ENCODE results near the gene UHRF1.
"Not testable (repeated sequence)": the region's sequence is repeated elsewhere in the genome, so short reads cannot be mapped to it uniquely, and the experiment has no call there.

UHRF1 gene

DNA sequence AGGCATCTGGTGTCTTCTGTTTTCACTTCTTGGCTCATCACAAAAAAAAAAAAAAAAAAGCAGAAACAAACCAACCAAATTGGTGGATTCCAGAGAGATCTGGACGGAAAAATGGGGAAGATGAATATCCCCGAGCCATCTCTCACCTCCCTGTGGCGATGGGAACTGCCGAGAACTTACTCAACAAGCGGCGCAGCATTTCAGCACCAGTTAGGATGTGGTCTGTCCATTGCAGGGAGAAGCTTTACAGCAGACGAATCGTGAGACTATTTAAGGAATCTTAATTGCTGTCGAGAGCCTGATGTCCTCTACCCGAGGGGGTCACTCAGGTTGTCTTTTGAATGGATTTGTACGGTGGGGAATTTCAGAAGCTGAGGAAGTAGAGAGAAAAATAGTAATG lies 42.4 kb downstream of the UHRF1 start:
- Histone ChIP-seq H3K27me3 (ENCODE audit: insufficient read depth, low read length) (no peaks in the 10 kb centered on the region), H3K9me2 (ENCODE audit: low read depth, low read length) (no peaks in the 10 kb centered on the region), H3K27ac (ENCODE audit: low read depth, low read length, poor library complexity, severe bottlenecking) (no peak overlapping the region), H3K4me2 (ENCODE audit: low read length) (no peak overlapping the region), H3K4me1 (ENCODE audit: insufficient read depth, low read length, severe bottlenecking) (no peaks in the 10 kb centered on the region), H4K20me1 (ENCODE audit: insufficient read depth, low read length) (no peaks in the 10 kb centered on the region), H3K4me3 (ENCODE audit: low read depth, low read length, poor library complexity, severe bottlenecking) (no peak overlapping the region), H2AFZ (ENCODE audit: low read length) (no peak overlapping the region), H3F3A (ENCODE audit: insufficient read depth, low read length) (no peaks in the 10 kb centered on the region), H3K9me3 (ENCODE audit: low read length) (no peaks in the 10 kb centered on the region), H3K9ac (ENCODE audit: low read length) (no peak overlapping the region), H3K79me2 (ENCODE audit: insufficient read depth, low read length) (no peaks in the 10 kb centered on the region), H3K36me3 (ENCODE audit: insufficient read depth, low read length) (peaks cover 92% of the 10 kb centered on the region)
- no peak for TF ChIP-seq EZH2 (IDR thresholded peaks at IDR 0.05; ENCODE audit: borderline replicate concordance, low read length)
- TF ChIP-seq, protein P1, sequence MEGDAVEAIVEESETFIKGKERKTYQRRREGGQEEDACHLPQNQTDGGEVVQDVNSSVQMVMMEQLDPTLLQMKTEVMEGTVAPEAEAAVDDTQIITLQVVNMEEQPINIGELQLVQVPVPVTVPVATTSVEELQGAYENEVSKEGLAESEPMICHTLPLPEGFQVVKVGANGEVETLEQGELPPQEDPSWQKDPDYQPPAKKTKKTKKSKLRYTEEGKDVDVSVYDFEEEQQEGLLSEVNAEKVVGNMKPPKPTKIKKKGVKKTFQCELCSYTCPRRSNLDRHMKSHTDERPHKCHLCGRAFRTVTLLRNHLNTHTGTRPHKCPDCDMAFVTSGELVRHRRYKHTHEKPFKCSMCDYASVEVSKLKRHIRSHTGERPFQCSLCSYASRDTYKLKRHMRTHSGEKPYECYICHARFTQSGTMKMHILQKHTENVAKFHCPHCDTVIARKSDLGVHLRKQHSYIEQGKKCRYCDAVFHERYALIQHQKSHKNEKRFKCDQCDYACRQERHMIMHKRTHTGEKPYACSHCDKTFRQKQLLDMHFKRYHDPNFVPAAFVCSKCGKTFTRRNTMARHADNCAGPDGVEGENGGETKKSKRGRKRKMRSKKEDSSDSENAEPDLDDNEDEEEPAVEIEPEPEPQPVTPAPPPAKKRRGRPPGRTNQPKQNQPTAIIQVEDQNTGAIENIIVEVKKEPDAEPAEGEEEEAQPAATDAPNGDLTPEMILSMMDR (IDR thresholded peaks at IDR 0.05; ENCODE audit: low read length): no peak

DNA sequence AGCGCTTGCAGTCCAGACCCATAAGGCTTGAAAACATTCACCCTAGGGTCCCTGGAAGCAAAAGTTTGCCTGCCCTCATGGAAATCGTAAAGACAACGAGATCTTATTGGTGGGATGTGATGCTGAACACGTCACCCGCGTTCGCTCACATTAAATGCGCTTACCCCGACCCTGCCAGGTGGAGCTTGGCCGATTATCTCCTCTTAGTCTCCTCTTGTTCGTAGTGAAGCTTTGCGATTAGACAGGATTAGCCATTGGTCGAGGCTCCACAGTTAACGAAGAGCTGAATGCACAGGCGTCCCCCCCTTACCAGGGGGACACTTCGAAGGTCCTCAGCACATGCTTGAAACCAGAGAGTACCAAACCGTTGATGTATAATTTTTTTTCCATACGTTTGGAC lies 43.6 kb downstream of the UHRF1 start:
- Histone ChIP-seq H3K27ac (ENCODE audit: low read depth, low read length, poor library complexity, severe bottlenecking) (no peak overlapping the region), H3F3A (ENCODE audit: insufficient read depth, low read length) (no peaks in the 10 kb centered on the region), H2AFZ (ENCODE audit: low read length) (no peak overlapping the region), H3K4me2 (ENCODE audit: low read length) (no peak overlapping the region), H3K9me3 (ENCODE audit: low read length) (no peaks in the 10 kb centered on the region), H3K4me1 (ENCODE audit: insufficient read depth, low read length, severe bottlenecking) (no peaks in the 10 kb centered on the region), H3K79me2 (ENCODE audit: insufficient read depth, low read length) (no peaks in the 10 kb centered on the region), H3K9me2 (ENCODE audit: low read depth, low read length) (no peaks in the 10 kb centered on the region), H3K36me3 (ENCODE audit: insufficient read depth, low read length) (peaks cover 90% of the 10 kb centered on the region), H3K27me3 (ENCODE audit: insufficient read depth, low read length) (no peaks in the 10 kb centered on the region), H3K9ac (ENCODE audit: low read length) (no peak overlapping the region), H3K4me3 (ENCODE audit: low read depth, low read length, poor library complexity, severe bottlenecking) (no peak overlapping the region), H4K20me1 (ENCODE audit: insufficient read depth, low read length) (no peaks in the 10 kb centered on the region)
- no peak for TF ChIP-seq EZH2 (IDR thresholded peaks at IDR 0.05; ENCODE audit: borderline replicate concordance, low read length)
- TF ChIP-seq, protein P1 (IDR thresholded peaks at IDR 0.05; ENCODE audit: low read length): no peak

DNA sequence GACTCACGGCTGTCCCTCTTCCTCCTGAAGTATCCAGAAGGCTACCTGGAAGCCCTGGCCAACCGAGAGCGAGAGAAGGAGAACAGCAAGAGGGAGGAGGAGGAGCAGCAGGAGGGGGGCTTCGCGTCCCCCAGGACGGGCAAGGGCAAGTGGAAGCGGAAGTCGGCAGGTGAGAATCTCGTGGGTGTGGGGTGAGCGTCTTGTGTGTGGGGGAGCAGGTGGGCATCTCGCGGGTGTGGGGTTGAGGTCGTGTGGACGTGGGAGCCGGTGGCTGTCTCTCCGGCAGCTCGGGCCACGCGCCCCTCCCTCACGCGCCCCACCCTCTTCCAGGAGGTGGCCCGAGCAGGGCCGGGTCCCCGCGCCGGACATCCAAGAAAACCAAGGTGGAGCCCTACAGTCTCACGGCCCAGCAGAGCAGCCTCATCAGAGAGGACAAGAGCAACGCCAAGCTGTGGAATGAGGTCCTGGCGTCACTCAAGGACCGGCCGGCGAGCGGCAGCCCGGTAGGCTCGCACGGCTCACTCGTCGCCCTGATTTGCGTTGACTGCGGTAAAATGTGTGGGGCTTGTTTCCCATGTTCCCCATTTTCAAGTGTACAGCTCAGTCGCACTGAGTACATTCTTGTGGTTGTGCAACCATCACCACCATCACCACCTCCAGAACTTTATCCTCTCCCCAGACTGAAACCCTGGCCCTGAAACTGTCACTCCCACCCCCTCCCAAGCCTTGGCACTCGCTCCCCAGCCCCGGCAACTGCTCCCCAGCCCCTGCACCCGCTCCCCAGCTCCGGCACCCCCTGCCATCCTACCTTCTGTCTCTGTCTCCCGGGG lies 45.2 kb downstream of the UHRF1 start:
- H3K27me3 ChIP-seq (ENCODE audit: insufficient read depth, low read length); H3K4me2 ChIP-seq (ENCODE audit: low read length); H2AFZ ChIP-seq (ENCODE audit: low read length); H3K9ac ChIP-seq (ENCODE audit: low read length); H3K27ac ChIP-seq (ENCODE audit: low read depth, low read length, poor library complexity, severe bottlenecking); H4K20me1 ChIP-seq (ENCODE audit: insufficient read depth, low read length); H3K79me2 ChIP-seq (ENCODE audit: insufficient read depth, low read length); H3F3A ChIP-seq (ENCODE audit: insufficient read depth, low read length); H3K9me3 ChIP-seq (ENCODE audit: low read length); H3K9me2 ChIP-seq (ENCODE audit: low read depth, low read length); H3K4me3 ChIP-seq (ENCODE audit: low read depth, low read length, poor library complexity, severe bottlenecking); H3K4me1 ChIP-seq (ENCODE audit: insufficient read depth, low read length, severe bottlenecking): not testable (repeated sequence)
- peaks cover 89% of the 10 kb centered on the region for H3K36me3 ChIP-seq (ENCODE audit: insufficient read depth, low read length)

DNA sequence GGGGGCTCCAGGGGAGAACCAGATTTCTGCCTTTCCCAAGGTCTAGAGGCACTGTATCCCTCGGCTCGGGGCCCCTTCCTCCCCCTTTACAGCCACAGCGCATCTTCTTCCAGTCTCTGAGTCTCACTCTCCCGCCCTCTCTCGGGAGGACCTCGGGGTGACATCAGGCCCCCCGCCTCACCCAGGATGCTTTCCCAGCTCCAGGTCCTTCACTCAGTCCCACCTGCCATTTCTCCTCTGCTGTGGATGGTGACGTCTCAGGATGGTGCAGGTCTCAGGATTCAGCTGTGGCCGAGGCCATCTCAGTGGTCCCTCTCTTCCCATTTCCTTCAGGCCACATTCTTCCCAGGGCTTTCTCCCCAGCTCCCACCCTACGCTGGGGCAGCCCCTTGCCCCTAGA lies 46.0 kb downstream of the UHRF1 start:
- Histone ChIP-seq H3K9me3 (ENCODE audit: low read length) (no peaks in the 10 kb centered on the region), H3K36me3 (ENCODE audit: insufficient read depth, low read length) (peaks cover 92% of the 10 kb centered on the region), H3K9ac (ENCODE audit: low read length) (no peak overlapping the region), H3K4me2 (ENCODE audit: low read length) (no peak overlapping the region), H2AFZ (ENCODE audit: low read length) (no peak overlapping the region), H3K9me2 (ENCODE audit: low read depth, low read length) (no peaks in the 10 kb centered on the region), H3K27ac (ENCODE audit: low read depth, low read length, poor library complexity, severe bottlenecking) (no peak overlapping the region), H3K4me3 (ENCODE audit: low read depth, low read length, poor library complexity, severe bottlenecking) (no peak overlapping the region), H4K20me1 (ENCODE audit: insufficient read depth, low read length) (no peaks in the 10 kb centered on the region), H3K79me2 (ENCODE audit: insufficient read depth, low read length) (no peaks in the 10 kb centered on the region), H3F3A (ENCODE audit: insufficient read depth, low read length) (no peaks in the 10 kb centered on the region), H3K27me3 (ENCODE audit: insufficient read depth, low read length) (no peaks in the 10 kb centered on the region), H3K4me1 (ENCODE audit: insufficient read depth, low read length, severe bottlenecking) (no peaks in the 10 kb centered on the region)
- no peak for TF ChIP-seq EZH2 (IDR thresholded peaks at IDR 0.05; ENCODE audit: borderline replicate concordance, low read length)
- TF ChIP-seq, protein P1 (IDR thresholded peaks at IDR 0.05; ENCODE audit: low read length): no peak

Measured in OCI-LY1 (cell line).